Spleen (tissue), 11 donors: ENCODE results near the gene OR6N1. TPM values are rescaled to one million over a fixed set of nuclear protein-coding genes. Genes with fewer than 3 reads are reported as not detected.

ENCODE experiments used
- DNase-seq: peaks from one replicate; pipeline ENCODE4 v3.0.0-alpha.2; 2020
- H3K27ac ChIP-seq, 8 donors: fragments of 200-600 bp; sonication (generic) in 7 of 8; 1 replicate in 4 of 8; 2 replicates in 4 of 8; pipeline versions ENCODE4 v1.5.0 to v1.8.0; 2016 to 2021; ENCODE audit warnings: inconsistent platforms in 4 of 8, mild to moderate bottlenecking in 4 of 8, moderate library complexity in 1 of 8
- H3K27me3 ChIP-seq, 7 donors: fragments of 200-600 bp; sonication (generic) in 6 of 7; replicated peaks in 1 of 7; 1 replicate in 4 of 7; 2 replicates in 3 of 7; pipeline versions ENCODE4 v1.5.0 to v1.8.0; 2016 to 2021; ENCODE audit warnings: inconsistent platforms in 3 of 7, mild to moderate bottlenecking in 1 of 7
- H3K36me3 ChIP-seq, 6 donors: fragments of 200-600 bp; sonication (generic) in 5 of 6; 1 replicate in 4 of 6; 2 replicates in 2 of 6; pipeline versions ENCODE4 v1.5.0 to v1.8.0; 2016 to 2021; ENCODE audit warnings: inconsistent platforms in 2 of 6
- H3K4me1 ChIP-seq, 6 donors: fragments of 200-600 bp; sonication (generic) in 5 of 6; 1 replicate in 3 of 6; 2 replicates in 3 of 6; pipeline versions ENCODE4 v1.5.0 to v1.8.0; 2016 to 2021; ENCODE audit warnings: inconsistent platforms in 3 of 6
- H3K4me3 ChIP-seq, 8 donors: fragments of 200-600 bp; sonication (generic) in 7 of 8; 1 replicate in 4 of 8; 2 replicates in 4 of 8; pipeline versions ENCODE4 v1.5.0 to v1.8.0; 2016 to 2021; ENCODE audit warnings: inconsistent platforms in 4 of 8, mild to moderate bottlenecking in 4 of 8, moderate library complexity in 2 of 8
- H3K9me3 ChIP-seq, 8 donors: fragments of 200-600 bp; sonication (generic) in 7 of 8; 1 replicate in 4 of 8; 2 replicates in 4 of 8; pipeline versions ENCODE4 v1.5.0 to v1.8.0; 2016 to 2021; ENCODE audit warnings: inconsistent platforms in 4 of 8
- CTCF ChIP-seq, 11 experiments: fragments of 200-600 bp in 7 of 11; fragments of 450-650 bp in 4 of 11; sonication (generic) in 4 of 11; IDR thresholded peaks in 8 of 11; conservative IDR thresholded peaks in 3 of 11; 1 replicate in 7 of 11; 2 replicates in 4 of 11; pipeline versions ENCODE4 v1.4.0 to v1.8.0; 2016 to 2021; ENCODE audit warnings: antibody characterized with exemption in 11 of 11, inconsistent platforms in 4 of 11, mild to moderate bottlenecking in 1 of 11
- POLR2A ChIP-seq, 3 donors: fragments of 450-650 bp; IDR thresholded peaks; one replicate each; pipeline ENCODE4 v1.5.1; 2017; ENCODE audit warnings: antibody characterized with exemption in 3 of 3, mild to moderate bottlenecking in 1 of 3
- POLR2AphosphoS5 ChIP-seq, 3 donors: sonication (generic); formaldehyde crosslinking; IDR thresholded peaks; one replicate each; pipeline ENCODE4 v1.5.1; 2017; ENCODE audit warnings: antibody characterized with exemption in 3 of 3
- WGBS, 5 donors: extraction: QIAGEN DNeasy Blood & Tissue Kit in 3 of 5; methylation state at CpG; one replicate each; pipeline versions ENCODE4 v1.1.5 to v1.1.7; 2013 to 2018; 5-methylcytosine and 5-hydroxymethylcytosine counted together
- intact Hi-C: fragments of 100-400 bp; cut with DNase I; formaldehyde crosslinking; loops from one replicate; pipeline ENCODE4 v1.15.0; 2023; ENCODE audit warnings: low total_unique reads
- polyA plus RNA-seq, 3 donors: library from polyadenylated mRNA; stranded (reverse); fragments of 200-250 nt; gene quantifications; one replicate each; pipeline ENCODE4 v1.2.1, GENCODE V29; 2013
- total RNA-seq, 7 donors: library from RNA; depleted of rRNA in 3 of 7; stranded (reverse); fragments of >200 nt in 3 of 7; fragmentation: NEBNext Ultra II Directional in 4 of 7; extraction: Animal tissue kit (Norgen Biotek cat#: 25700) in 4 of 7; gene quantifications; one replicate each; pipeline versions ENCODE4 v1.1.0 to v1.2.1, GENCODE V29; 2016 to 2021
- donor health status: healthy with polysubstance abuse.
- donor health status: DM: no; HTN: no; CAD: no; lungs with moderate emphysema.
- donor health status: DM: no; HTN: no; CAD: no.
- donor health status: Bipolar disorder and iron deficiency.
- donor health status: healthy.
- donor health status: DM: no; HTN: no; CAD: no.
- donor health status: DM: yes; HTN: yes; CAD: no.

Gene OR6N1
- total and polyA plus RNA-seq, 10 donors: 0.10 to 0.84 (median 0.77) TPM; not detected in 7

DNA sequence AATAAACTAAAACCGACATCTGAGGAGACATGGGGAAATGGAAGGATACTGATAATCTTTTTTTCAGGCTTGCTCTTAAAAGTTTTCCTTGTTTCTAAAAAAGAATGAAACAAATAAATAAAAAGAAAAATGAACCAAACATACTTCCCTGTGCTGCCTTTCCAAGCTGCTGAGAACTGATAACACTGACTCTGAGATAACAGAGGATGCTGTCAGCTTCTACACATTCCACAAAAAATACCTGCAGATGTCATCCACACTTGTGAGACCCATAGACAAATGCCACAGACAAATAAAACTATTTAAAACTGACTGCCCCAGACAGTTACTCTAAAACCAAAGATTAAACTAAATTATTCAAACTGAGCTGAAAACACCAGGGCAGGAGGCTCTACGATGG lies 39.5 kb downstream of the OR6N1 start:
- Histone ChIP-seq H3K4me3 (no peak overlapping the region), H3K36me3 (no peaks in the 10 kb centered on the region), H3K4me1 (no peaks in the 10 kb centered on the region), H3K9me3 (no peaks in the 10 kb centered on the region), H3K27ac (no peak overlapping the region), H3K27me3 (no peaks in the 10 kb centered on the region)
- intact Hi-C loops: no loop called here
- 58 to 87% (median 71%) methylated on average over 2 of the region's 2 CpGs for WGBS, 5 donors
- DNase-seq: no peak
- TF ChIP-seq POLR2A (IDR thresholded peaks at IDR 0.05): no peak
- no peak for TF ChIP-seq POLR2AphosphoS5 (IDR thresholded peaks at IDR 0.05)
- no peak for TF ChIP-seq CTCF (IDR thresholded peaks at IDR 0.05 in 8 of 11, conservative IDR thresholded peaks at IDR 0.05 in 3 of 11)

GRCh38 chr1:158731707-158732106 lies 40.3 kb downstream of the OR6N1 start:
- TF ChIP-seq CTCF (IDR thresholded peaks at IDR 0.05 in 8 of 11, conservative IDR thresholded peaks at IDR 0.05 in 3 of 11) (no peak), POLR2AphosphoS5 (IDR thresholded peaks at IDR 0.05) (no peak), POLR2A (IDR thresholded peaks at IDR 0.05) (no peak)
- Histone ChIP-seq H3K36me3 (no peaks in the 10 kb centered on the region), H3K4me1 (no peaks in the 10 kb centered on the region), H3K4me3 (no peak overlapping the region), H3K27me3 (no peaks in the 10 kb centered on the region), H3K27ac (no peak overlapping the region), H3K9me3 (no peaks in the 10 kb centered on the region)
- WGBS, 5 donors: 80 to 89% (median 84%) methylated on average over 4 of the region's 4 CpGs
- intact Hi-C loops: no loop called here
- DNase-seq: no peak

DNA sequence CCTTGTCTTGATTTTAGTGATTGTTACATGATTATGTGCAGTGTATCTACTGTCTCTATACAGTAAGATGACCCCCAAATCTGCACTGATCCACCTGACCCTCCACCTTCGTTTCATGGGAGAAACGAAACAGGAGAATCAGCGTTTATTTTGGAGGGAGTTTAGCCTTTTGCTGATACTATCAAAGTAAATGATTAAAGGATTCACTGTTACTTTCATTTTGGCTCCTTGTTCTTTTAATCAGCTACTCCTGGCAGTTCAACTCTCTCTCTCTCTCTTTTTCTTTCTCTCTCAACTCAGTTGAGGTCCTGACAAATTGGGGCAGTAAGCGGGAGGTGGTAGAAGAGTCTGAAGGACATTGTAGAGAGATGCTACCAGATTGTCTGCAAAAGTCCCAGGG lies 41.5 kb downstream of the OR6N1 start:
- no peak for DNase-seq
- Histone ChIP-seq H3K36me3 (no peaks in the 10 kb centered on the region), H3K27ac (no peak overlapping the region), H3K9me3 (no peaks in the 10 kb centered on the region), H3K4me1 (no peaks in the 10 kb centered on the region), H3K4me3 (no peak overlapping the region), H3K27me3 (no peaks in the 10 kb centered on the region)
- intact Hi-C loops: no loop called here
- 74 to 88% (median 85%) methylated on average over 4 of the region's 4 CpGs for WGBS, 5 donors
- TF ChIP-seq POLR2A (IDR thresholded peaks at IDR 0.05): no peak
- no peak for TF ChIP-seq CTCF (IDR thresholded peaks at IDR 0.05 in 8 of 11, conservative IDR thresholded peaks at IDR 0.05 in 3 of 11)
- no peak for TF ChIP-seq POLR2AphosphoS5 (IDR thresholded peaks at IDR 0.05)

- intact Hi-C loops: no loop called here
- Histone ChIP-seq H3K4me1 (no peaks in the 10 kb centered on the region), H3K9me3 (no peaks in the 10 kb centered on the region), H3K4me3 (no peak overlapping the region), H3K27me3 (peaks cover 0 to 4% (median 0%) of the 10 kb centered on the region in 7 donors), H3K36me3 (no peaks in the 10 kb centered on the region), H3K27ac (no peak overlapping the region)
- no peak for DNase-seq
- WGBS, 5 donors: 55 to 71% (median 64%) methylated on average over 3 of the region's 3 CpGs
- TF ChIP-seq CTCF (IDR thresholded peaks at IDR 0.05 in 8 of 11, conservative IDR thresholded peaks at IDR 0.05 in 3 of 11) (no peak), POLR2A (IDR thresholded peaks at IDR 0.05) (no peak), POLR2AphosphoS5 (IDR thresholded peaks at IDR 0.05) (no peak)
Measured at GRCh38 chr1:158728510-158729225, 43.3 kb downstream of the OR6N1 start.
